ENCODE measurements around the gene C22orf23. TPM values are rescaled to one million over a fixed set of nuclear protein-coding genes. Genes with fewer than 3 reads are reported as not detected.

The C22orf23 gene
- total and polyA plus RNA-seq, 10 of the 15 experiments (the other 5 are each of a cell fraction or from before 2014, with no cell fraction given): 0.04 to 0.38 (median 0.11) TPM; not detected in 5

DNA sequence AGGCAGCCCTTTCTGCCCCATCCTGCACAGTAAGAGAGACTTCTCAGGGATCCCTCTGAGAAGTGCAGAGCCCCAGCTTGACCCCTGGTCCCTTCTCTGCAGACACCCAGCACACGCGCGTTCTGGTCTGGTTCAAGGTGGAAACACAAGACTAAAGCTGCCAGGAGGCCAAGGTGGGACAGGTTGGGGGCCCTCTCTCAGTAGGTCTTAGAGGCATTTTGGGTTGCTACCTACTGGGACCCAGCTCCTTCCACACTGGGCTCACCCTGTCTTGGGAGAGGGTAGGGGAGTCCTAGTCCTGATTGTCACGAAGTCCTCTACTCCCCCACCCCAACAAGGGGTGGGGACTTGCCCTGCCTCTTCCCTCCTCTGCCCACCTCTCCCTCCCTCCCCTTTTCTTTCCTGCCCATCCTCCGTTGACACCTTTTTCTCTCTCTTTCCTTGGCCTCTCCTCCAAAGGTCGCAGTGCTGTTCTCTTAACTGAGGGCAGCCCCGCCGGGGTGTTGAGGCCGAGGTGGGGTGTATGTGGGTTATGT lies 31.7 kb upstream of the C22orf23 start (continued):
- TF ChIP-seq, protein P1, sequence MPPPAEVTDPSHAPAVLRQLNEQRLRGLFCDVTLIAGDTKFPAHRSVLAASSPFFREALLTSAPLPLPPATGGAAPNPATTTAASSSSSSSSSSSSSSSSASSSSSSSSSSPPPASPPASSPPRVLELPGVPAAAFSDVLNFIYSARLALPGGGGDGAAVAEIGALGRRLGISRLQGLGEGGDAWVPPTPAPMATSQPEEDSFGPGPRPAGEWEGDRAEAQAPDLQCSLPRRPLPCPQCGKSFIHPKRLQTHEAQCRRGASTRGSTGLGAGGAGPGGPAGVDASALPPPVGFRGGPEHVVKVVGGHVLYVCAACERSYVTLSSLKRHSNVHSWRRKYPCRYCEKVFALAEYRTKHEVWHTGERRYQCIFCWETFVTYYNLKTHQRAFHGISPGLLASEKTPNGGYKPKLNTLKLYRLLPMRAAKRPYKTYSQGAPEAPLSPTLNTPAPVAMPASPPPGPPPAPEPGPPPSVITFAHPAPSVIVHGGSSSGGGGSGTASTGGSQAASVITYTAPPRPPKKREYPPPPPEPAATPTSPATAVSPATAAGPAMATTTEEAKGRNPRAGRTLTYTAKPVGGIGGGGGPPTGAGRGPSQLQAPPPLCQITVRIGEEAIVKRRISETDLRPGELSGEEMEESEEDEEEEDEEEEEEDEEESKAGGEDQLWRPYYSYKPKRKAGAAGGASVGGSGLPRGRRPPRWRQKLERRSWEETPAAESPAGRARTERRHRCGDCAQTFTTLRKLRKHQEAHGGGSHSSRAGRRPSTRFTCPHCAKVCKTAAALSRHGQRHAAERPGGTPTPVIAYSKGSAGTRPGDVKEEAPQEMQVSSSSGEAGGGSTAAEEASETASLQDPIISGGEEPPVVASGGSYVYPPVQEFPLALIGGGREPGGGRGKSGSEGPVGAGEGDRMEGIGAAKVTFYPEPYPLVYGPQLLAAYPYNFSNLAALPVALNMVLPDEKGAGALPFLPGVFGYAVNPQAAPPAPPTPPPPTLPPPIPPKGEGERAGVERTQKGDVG (CRISPR knock-in tag; IDR thresholded peaks at IDR 0.05): no peak
- TF ChIP-seq RFX5 (IDR thresholded peaks at IDR 0.05; ENCODE audit: low read depth, low read length) (no peak), PML (IDR thresholded peaks at IDR 0.05; ENCODE audit: low read length) (no peak), CREB1 (IDR thresholded peaks at IDR 0.05; ENCODE audit: low read depth) (no peak), NFIC (IDR thresholded peaks at IDR 0.05; ENCODE audit: low read depth, low read length) (no peak)
- TF ChIP-seq, protein P2, sequence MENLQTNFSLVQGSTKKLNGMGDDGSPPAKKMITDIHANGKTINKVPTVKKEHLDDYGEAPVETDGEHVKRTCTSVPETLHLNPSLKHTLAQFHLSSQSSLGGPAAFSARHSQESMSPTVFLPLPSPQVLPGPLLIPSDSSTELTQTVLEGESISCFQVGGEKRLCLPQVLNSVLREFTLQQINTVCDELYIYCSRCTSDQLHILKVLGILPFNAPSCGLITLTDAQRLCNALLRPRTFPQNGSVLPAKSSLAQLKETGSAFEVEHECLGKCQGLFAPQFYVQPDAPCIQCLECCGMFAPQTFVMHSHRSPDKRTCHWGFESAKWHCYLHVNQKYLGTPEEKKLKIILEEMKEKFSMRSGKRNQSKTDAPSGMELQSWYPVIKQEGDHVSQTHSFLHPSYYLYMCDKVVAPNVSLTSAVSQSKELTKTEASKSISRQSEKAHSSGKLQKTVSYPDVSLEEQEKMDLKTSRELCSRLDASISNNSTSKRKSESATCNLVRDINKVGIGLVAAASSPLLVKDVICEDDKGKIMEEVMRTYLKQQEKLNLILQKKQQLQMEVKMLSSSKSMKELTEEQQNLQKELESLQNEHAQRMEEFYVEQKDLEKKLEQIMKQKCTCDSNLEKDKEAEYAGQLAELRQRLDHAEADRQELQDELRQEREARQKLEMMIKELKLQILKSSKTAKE (IDR thresholded peaks at IDR 0.05; ENCODE audit: low read depth, poor library complexity, severe bottlenecking): no peak
- TF ChIP-seq, protein P3, sequence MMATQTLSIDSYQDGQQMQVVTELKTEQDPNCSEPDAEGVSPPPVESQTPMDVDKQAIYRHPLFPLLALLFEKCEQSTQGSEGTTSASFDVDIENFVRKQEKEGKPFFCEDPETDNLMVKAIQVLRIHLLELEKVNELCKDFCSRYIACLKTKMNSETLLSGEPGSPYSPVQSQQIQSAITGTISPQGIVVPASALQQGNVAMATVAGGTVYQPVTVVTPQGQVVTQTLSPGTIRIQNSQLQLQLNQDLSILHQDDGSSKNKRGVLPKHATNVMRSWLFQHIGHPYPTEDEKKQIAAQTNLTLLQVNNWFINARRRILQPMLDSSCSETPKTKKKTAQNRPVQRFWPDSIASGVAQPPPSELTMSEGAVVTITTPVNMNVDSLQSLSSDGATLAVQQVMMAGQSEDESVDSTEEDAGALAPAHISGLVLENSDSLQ (IDR thresholded peaks at IDR 0.05): no peak

Measured in GM12878 (cell line).